Motor neuron (in vitro differentiated cells): Measurements from ENCODE around the gene NAA16. TPM values are rescaled to one million over a fixed set of nuclear protein-coding genes. Genes with fewer than 3 reads are reported as not detected.
A peak's percentile ranks its signal among the peaks of the same experiment; 100 is the strongest.
"Not testable (repeated sequence)": the region's sequence is repeated elsewhere in the genome, so short reads cannot be mapped to it uniquely, and the experiment has no call there.

Source experiments
- ATAC-seq, 8 experiments: fragments of 200-7000 bp; cut with Tn5 transposase; replicated peaks in 6 of 8; 2 replicates each; pipeline ENCODE4 v1.8.0; 2021; ENCODE audit warnings: mild to moderate bottlenecking in 8 of 8, moderate library complexity in 8 of 8
- H3K27ac ChIP-seq, 2 donors: fragments of 250-450 bp; sonication (Bioruptor Pico); 2 replicates each; pipeline ENCODE4 v1.9.0; 2021; ENCODE audit warnings: antibody characterized with exemption in 2 of 2, mild to moderate bottlenecking in 2 of 2, moderate library complexity in 1 of 2
- H3K4me1 ChIP-seq, 2 donors: fragments of 250-450 bp; sonication (Bioruptor Pico); replicated peaks in 1 of 2; 2 replicates each; pipeline ENCODE4 v1.6.1; 2021; ENCODE audit warnings: antibody characterized with exemption in 2 of 2, mild to moderate bottlenecking in 2 of 2, moderate library complexity in 1 of 2
- H3K4me3 ChIP-seq, 5 donors: fragments of 250-450 bp; sonication (Bioruptor Pico); 2 replicates each; pipeline ENCODE4 v1.9.0; 2021; ENCODE audit warnings: antibody characterized with exemption in 5 of 5, mild to moderate bottlenecking in 5 of 5, moderate library complexity in 4 of 5
- WGBS, 10 experiments: fragments of 450-650 bp; shearing (Covaris generic); methylation state at CpG; one replicate each; pipeline ENCODE4 v1.0.0; 2022; 5-methylcytosine and 5-hydroxymethylcytosine counted together
- in situ Hi-C, 9 experiments: fragments of 400-800 bp; cut with MboI; loops; one replicate each; pipeline ENCODE4 v1.15.0; 2021; ENCODE audit warnings: low sequenced_read_pairs in 9 of 9, low pct_unique_long_range_greater_than_20kb in 2 of 9; ENCODE audit not compliant: unreplicated experiment in 9 of 9
- total RNA-seq, 8 experiments: library from RNA; unstranded; fragments of 300-600 nt; gene quantifications; 2 replicates each; pipeline versions ENCODE4 v1.2.3 to v1.2.4, GENCODE V29; 2022

The NAA16 gene
- total RNA-seq, 8 experiments from 2014 or later: 8.3 to 41.9 (median 20.2) TPM

DNA sequence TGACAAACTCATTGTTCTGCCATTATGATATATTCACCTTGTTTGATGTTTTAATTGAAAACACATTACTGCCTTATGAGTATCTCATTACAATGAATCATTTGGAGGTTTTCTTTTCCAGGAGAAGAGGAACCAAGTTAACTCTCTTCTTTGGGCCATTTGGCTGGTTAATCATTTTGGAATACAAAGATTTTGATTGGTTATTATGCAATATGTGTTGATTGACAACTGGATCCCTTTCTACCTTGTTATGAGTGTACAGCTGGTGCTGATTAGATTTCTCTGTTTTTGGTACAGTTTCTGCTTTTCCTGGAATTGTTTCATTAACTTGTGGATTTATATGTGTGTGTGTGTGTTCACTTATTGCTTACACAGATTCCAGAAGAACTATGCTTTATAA lies 97.1 kb downstream of the NAA16 start:
- in situ Hi-C loops: loop anchor here in 1 of 9 experiments (25.0 kb wide), 1 partner anchor 254 kb away; no protein-coding TSS in a partner anchor
- no peak for ATAC-seq
- no peaks in the 10 kb centered on the region for H3K4me1 ChIP-seq
- H3K4me3 ChIP-seq: no peak overlapping the region
- H3K27ac ChIP-seq: no peak overlapping the region

DNA sequence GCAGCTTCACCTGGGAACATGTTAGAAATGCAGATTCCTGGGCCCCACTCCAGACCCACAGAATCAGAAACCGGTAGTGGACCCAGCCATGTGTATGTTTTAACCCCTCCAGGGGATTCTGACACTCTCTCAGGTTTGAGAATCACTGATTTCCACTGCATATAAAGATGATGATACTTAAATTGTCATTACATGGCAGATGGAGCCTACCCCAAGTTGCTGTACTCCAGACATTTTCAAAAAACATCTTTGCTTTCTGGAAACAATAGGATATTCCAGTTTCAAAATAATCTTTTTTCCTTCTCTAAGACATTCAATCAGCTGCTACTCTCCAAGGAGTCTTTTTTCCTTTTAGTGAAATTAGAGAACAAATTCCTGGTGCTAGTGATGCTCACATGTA lies 97.7 kb downstream of the NAA16 start:
- in situ Hi-C loops: loop anchor here in 1 of 9 experiments (25.0 kb wide), 1 partner anchor 254 kb away; no protein-coding TSS in a partner anchor
- Histone ChIP-seq H3K4me3 (no peak overlapping the region), H3K4me1 (no peaks in the 10 kb centered on the region), H3K27ac (no peak overlapping the region)
- WGBS, 10 experiments: 0 to 80% (median 60%) methylated on average over 1 of the region's 1 CpG; no CpG with 5 or more reads in 3 of the 10 experiments
- no peak for ATAC-seq

GRCh38 chr13:41409611-41410010 lies 98.5 kb downstream of the NAA16 start:
- Histone ChIP-seq H3K27ac (no peak overlapping the region), H3K4me1 (no peaks in the 10 kb centered on the region), H3K4me3 (no peak overlapping the region)
- no peak for ATAC-seq
- WGBS, 10 experiments: 67 to 82% (median 75%) methylated on average over 1 to 2 of the region's 2 CpGs; no CpG with 5 or more reads in 5 of the 10 experiments
- in situ Hi-C loops: loop anchor here in 1 of 9 experiments (25.0 kb wide), 1 partner anchor 253 kb away; no protein-coding TSS in a partner anchor

DNA sequence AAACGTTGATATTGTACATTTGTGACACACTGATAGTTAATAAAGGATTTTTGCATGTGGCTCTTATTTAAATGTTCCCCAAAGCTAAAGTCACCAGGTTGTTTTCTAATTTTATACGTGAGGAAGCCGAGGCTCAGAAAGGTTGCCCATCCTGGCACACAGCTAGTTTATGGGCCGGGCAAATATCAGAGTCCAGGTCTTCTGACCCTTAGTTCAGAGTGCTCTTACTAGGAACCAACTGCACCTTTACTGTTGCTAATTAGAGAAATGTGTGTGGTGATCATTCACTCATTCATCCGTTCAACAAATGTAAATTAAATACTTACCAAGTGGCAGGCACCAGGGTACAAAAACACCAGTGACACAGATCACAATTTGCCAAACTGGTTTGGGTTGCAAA lies 100.0 kb downstream of the NAA16 start:
- 67 to 90% (median 80%) methylated on average over 1 to 5 of the region's 5 CpGs; no CpG with 5 or more reads in 2 of the 10 experiments for WGBS, 10 experiments
- ATAC-seq: no peak
- in situ Hi-C loops: loop anchor here in 1 of 9 experiments (25.0 kb wide), 1 partner anchor 251 kb away; no protein-coding TSS in a partner anchor
- no peak overlapping the region for H3K27ac ChIP-seq
- no peak overlapping the region for H3K4me3 ChIP-seq
- no peaks in the 10 kb centered on the region for H3K4me1 ChIP-seq

GRCh38 chr13:41411522-41411921 lies 100.5 kb downstream of the NAA16 start:
- no peak overlapping the region for H3K4me3 ChIP-seq
- WGBS, 10 experiments: 0 to 97% (median 35%) methylated on average over 1 to 5 of the region's 5 CpGs; no CpG with 5 or more reads in 2 of the 10 experiments
- ATAC-seq: peak in 4 of 8 experiments; percentile 43 to 98 (median 90)
- in situ Hi-C loops: loop anchor here in 1 of 9 experiments (25.0 kb wide), 1 partner anchor 251 kb away; no protein-coding TSS in a partner anchor
- H3K4me1 ChIP-seq: no peaks in the 10 kb centered on the region
- H3K27ac ChIP-seq: no peak overlapping the region

DNA sequence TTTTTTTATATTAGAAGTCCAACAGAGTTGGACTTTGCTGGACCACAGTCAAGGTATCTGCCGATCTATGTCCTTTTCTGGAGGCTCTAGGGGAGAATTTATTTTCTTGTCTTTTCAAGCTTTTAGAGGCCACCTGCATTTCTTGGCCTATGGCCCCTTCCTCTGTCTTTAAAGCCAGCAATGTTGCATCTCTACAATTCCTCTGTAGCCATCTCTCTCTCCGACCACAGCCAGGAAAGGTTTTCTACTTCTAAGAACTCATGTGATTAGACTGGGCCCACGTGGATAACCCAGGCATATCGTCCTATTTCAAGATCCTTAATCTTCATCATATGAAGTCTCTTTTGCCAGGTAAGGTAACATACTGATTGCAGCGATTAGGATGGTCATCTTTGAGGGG lies 102.8 kb downstream of the NAA16 start:
- WGBS, 10 experiments: 73 to 100% (median 93%) methylated on average over 1 to 5 of the region's 5 CpGs; no CpG with 5 or more reads in 1 of the 10 experiments
- in situ Hi-C loops: loop anchor here in 1 of 9 experiments (25.0 kb wide), 1 partner anchor 248 kb away; no protein-coding TSS in a partner anchor
- ATAC-seq: no peak

DNA sequence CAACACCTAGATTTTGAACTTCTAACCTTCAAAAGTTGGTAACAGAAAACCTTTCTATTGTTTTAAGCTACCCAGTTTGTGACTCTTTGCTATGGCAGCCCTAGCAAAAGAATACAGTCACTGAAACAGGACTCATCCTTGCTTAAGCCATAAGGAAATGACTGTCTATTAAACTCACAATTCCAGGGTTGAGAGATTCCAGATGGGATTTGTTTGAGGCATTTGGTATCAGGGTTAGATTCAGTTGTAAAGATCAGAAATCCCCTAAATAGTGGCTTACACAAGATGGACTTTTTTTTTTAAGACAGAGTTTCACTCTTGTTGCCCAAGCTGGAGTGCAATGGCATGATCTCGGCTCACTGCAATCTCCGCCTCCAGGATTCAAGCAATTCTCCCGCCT lies 105.2 kb downstream of the NAA16 start:
- WGBS, 10 experiments: 33 to 50% (median 40%) methylated on average over 1 to 3 of the region's 3 CpGs; no CpG with 5 or more reads in 5 of the 10 experiments
- Histone ChIP-seq H3K27ac (no peak overlapping the region), H3K4me1 (no peaks in the 10 kb centered on the region), H3K4me3 (no peak overlapping the region)
- ATAC-seq: no peak
- in situ Hi-C loops: loop anchor here in 1 of 9 experiments (25.0 kb wide), 1 partner anchor 246 kb away; no protein-coding TSS in a partner anchor

More for the DNA sequence above, 102.8 kb downstream of the NAA16 start:
- no peak overlapping the region for H3K27ac ChIP-seq
- H3K4me1 ChIP-seq: no peaks in the 10 kb centered on the region
- H3K4me3 ChIP-seq: no peak overlapping the region

GRCh38 chr13:41418027-41418426 lies 107.0 kb downstream of the NAA16 start:
- 0 to 100% (median 53%) methylated on average over 1 to 5 of the region's 5 CpGs; no CpG with 5 or more reads in 1 of the 10 experiments for WGBS, 10 experiments
- ATAC-seq: no peak
- H3K4me1 ChIP-seq: no peaks in the 10 kb centered on the region
- in situ Hi-C loops: loop anchor here in 1 of 9 experiments (25.0 kb wide), 1 partner anchor 244 kb away; no protein-coding TSS in a partner anchor
- no peak overlapping the region for H3K4me3 ChIP-seq
- H3K27ac ChIP-seq: no peak overlapping the region

DNA sequence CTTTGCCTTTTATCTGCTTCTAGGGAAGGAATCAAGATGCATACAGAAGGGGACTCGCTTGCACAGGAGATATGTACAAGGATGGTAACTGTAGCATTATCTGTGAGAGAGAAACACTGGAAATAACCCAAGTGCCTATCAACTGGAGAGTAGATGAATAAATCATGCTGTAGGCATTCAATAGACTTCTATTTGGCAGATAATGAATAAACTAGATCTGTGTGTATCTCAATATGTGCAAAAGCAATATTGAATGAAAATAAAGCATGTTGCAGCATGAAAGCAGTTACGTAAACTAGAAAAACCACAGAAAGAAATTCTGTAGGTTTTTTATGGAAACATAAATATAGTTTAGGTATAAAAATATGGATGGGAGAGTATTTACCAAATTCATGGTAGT lies 107.7 kb downstream of the NAA16 start:
- WGBS, 10 experiments: 64 to 100% (median 89%) methylated on average over 1 to 2 of the region's 2 CpGs; no CpG with 5 or more reads in 1 of the 10 experiments
- H3K4me3 ChIP-seq: no peak overlapping the region
- no peak overlapping the region for H3K27ac ChIP-seq
- ATAC-seq: no peak
- in situ Hi-C loops: loop anchor here in 1 of 9 experiments (25.0 kb wide), 1 partner anchor 244 kb away; no protein-coding TSS in a partner anchor
- H3K4me1 ChIP-seq: no peaks in the 10 kb centered on the region

GRCh38 chr13:41419206-41419605 lies 108.1 kb downstream of the NAA16 start:
- no peak overlapping the region for H3K4me3 ChIP-seq
- in situ Hi-C loops: loop anchor here in 1 of 9 experiments (25.0 kb wide), 1 partner anchor 243 kb away; no protein-coding TSS in a partner anchor
- H3K27ac ChIP-seq: no peak overlapping the region
- H3K4me1 ChIP-seq: no peaks in the 10 kb centered on the region
- WGBS, 10 experiments: 0 to 80% (median 50%) methylated on average over 1 of the region's 1 CpG; no CpG with 5 or more reads in 3 of the 10 experiments
- ATAC-seq: no peak

DNA sequence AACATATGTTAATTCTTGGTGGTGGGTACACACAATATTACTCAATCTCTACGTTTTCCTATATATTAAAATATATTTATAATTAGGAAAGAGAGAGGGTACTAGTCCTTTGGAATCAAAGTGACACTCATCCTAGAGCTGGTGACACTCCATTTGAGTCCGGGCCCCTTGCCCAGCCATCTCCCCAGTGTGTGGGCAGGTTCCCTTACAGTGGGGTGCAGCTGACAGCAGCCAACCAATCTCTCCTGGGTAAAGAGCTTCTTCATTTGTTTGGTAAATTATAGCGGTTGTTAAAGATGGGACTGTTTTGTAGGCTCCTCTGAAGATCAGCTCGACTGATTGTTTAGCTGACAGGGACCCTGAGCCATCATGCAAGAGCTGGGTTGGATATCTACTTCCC lies 109.1 kb downstream of the NAA16 start:
- ATAC-seq: no peak
- H3K4me3 ChIP-seq: no peak overlapping the region
- H3K27ac ChIP-seq: no peak overlapping the region
- H3K4me1 ChIP-seq: no peaks in the 10 kb centered on the region
- 20 to 100% (median 65%) methylated on average over 1 to 4 of the region's 4 CpGs; no CpG with 5 or more reads in 2 of the 10 experiments for WGBS, 10 experiments
- in situ Hi-C loops: loop anchor here in 1 of 9 experiments (25.0 kb wide), 1 partner anchor 242 kb away; no protein-coding TSS in a partner anchor

DNA sequence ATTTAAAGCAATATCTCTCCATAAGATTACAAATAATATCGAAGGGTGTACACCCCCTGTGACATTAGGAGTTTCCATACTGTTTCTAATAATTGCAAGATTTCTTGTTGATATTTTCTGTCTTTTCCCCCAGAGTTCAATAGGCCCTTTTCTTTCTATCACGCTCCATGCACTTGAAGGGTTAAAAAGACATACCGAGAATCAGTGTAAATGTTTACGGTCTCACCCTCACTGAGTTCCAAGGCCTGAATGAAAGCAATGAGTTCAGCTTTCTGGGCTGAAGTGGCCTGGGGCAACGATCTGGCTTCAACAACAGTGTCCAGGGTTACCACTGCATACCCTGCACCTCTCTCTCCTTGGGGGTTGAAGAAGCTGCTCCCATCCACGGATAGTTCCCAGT lies 110.3 kb downstream of the NAA16 start:
- not testable (repeated sequence) for H3K4me1 ChIP-seq, H3K4me3 ChIP-seq, ATAC-seq, H3K27ac ChIP-seq
- in situ Hi-C loops: loop anchor here in 1 of 9 experiments (25.0 kb wide), 1 partner anchor 241 kb away; no protein-coding TSS in a partner anchor
- 20 to 100% (median 78%) methylated on average over 1 to 4 of the region's 6 CpGs; no CpG with 5 or more reads in 2 of the 10 experiments for WGBS, 10 experiments

GRCh38 chr13:41421983-41422382 lies 110.9 kb downstream of the NAA16 start:
- ATAC-seq, H3K4me3 ChIP-seq, H3K4me1 ChIP-seq, H3K27ac ChIP-seq: not testable (repeated sequence)
- in situ Hi-C loops: loop anchor here in 1 of 9 experiments (25.0 kb wide), 1 partner anchor 240 kb away; no protein-coding TSS in a partner anchor
- 75 to 97% methylated on average over 4 to 6 of the region's 7 CpGs; no CpG with 5 or more reads in 8 of the 10 experiments for WGBS, 10 experiments
